ENCODE measurements around the gene EIF3I. TPM values are rescaled to one million over a fixed set of nuclear protein-coding genes. Genes with fewer than 3 reads are reported as not detected.
"Not testable (repeated sequence)": the region's sequence is repeated elsewhere in the genome, so short reads cannot be mapped to it uniquely, and the experiment has no call there.

Gene EIF3I
- polyA plus RNA-seq, 4 donors, result 173 to 190 (median 177) TPM

DNA sequence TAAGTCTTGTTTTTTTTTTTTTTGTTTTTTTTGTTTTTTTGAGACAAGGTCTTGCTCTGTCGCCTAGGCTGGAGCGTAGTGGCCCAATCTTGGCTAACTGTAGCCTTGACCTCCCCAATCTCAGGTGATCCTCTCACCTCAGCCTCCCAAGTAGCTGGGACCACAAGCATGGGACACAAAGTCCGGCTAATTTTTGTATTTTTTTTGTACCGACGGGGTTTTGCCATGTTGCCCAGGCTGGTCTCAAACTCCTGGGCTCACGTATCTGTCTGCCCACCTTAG is 35.0 kb downstream of the EIF3I start:
- no peak for DNase-seq (ENCODE audit: low read depth in 4 of 4, low spot score in 3 of 4)

DNA sequence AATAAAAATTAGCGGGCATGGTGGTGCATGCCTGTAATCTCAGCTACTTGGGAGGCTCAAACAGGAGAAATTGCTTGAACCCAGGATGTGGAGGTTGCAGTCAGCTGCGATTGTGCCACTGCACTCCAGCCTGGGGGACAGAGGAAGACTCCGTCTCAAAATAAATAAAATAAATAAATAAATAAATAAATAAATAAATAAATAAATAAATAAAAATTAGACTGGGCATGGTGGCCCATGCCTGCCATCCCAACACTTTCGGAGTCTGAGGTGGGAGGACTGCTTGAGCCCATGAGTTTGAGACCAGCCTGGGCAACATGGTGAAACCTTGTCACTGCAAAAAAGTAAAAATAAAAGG is 41.0 kb downstream of the EIF3I start:
- not testable (repeated sequence) for DNase-seq (ENCODE audit: low read depth in 4 of 4, low spot score in 3 of 4)

DNA sequence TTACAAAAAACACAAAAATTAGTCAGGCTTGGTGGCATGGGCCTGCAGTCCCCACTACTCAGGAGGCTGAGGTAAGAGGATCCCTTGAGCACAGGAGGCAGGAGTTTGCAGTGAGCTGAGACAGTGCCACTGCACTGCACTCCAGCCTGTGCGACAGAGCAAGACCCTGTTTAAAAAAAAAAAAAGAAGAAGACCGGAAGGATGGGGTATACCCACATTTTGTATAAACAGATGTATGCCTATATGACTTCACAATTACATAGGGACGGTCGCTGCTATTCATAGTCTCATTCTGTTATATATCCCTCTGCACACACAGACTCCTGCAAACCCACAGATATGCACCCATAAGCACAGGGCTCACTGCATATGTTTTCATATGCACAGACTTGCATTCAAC is 41.5 kb downstream of the EIF3I start:
- no peak for DNase-seq (ENCODE audit: low read depth in 4 of 4, low spot score in 3 of 4)

DNA sequence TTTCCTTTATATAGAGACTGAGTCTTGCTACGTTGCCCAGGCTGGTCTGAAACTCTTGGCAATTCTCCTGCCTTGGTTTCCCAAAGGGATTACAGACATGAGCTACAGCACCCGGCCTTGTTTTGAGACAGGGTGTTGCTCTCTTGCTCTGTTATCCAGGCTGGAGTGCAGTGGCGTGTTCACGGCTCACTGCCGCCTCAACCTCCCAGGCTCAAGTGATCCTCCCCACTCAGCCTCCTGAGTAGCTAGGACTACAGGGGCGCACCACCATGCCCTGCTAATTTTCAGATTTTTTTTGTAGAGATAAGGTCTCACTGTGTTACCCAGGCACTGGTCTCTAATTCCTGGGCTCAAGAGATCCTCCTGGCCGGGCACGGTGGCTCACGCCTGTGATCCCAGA is 43.6 kb downstream of the EIF3I start:
- no peak for DNase-seq (ENCODE audit: low read depth in 4 of 4, low spot score in 3 of 4)

DNA sequence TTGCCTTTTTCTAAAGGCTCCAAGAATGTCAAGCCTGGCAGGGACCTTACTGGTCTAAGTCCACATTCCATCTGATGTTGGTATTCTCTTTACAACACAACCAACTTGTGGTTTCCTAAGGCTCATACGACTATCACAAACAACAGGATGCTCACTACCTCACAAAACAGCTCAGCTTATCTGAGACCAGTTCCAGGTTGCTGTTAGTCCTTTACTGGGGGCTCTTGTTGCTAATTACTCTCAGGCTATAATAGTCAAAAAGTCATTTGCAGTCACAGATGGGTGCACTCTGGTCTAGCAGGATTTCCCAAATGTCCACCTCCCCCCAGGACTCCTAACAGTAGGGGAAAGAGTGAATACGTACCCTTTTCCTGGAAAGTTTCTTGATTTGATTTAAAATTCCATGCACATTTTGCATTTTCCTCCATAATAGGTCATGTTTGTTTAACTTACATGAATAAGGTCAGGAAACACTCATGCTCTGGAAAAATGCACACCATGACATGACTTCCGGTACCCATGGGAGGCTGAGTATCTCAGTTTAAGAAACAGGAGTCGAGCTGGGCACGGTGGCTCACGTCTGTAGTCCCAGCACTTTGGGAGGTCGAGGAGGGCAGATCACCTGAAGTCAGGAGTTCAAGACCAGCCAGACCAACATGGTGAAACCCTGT is 44.8 kb downstream of the EIF3I start:
- DNase-seq (ENCODE audit: low read depth in 4 of 4, low spot score in 3 of 4), result no peak

DNA sequence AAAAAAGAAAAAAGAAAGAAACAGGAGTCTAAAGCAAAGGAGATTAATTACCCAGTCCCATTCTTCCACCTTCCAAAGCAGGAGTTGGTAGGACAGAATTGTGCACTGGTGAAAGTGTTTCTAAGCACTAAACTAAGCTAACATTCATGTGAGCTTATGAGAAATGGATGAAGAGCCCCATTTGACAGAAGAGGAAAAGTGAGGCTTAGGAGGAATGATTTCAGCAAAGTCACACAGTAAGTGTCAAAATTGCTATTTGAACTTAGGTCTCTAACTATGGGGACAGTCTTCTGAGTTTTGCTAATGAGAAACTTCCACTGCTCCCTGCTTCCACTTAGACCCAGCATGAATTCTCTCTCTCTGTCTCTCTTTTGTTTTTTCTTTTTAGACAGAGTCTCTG is 47.5 kb downstream of the EIF3I start:
- no peak for DNase-seq (ENCODE audit: low read depth in 4 of 4, low spot score in 3 of 4)

DNA sequence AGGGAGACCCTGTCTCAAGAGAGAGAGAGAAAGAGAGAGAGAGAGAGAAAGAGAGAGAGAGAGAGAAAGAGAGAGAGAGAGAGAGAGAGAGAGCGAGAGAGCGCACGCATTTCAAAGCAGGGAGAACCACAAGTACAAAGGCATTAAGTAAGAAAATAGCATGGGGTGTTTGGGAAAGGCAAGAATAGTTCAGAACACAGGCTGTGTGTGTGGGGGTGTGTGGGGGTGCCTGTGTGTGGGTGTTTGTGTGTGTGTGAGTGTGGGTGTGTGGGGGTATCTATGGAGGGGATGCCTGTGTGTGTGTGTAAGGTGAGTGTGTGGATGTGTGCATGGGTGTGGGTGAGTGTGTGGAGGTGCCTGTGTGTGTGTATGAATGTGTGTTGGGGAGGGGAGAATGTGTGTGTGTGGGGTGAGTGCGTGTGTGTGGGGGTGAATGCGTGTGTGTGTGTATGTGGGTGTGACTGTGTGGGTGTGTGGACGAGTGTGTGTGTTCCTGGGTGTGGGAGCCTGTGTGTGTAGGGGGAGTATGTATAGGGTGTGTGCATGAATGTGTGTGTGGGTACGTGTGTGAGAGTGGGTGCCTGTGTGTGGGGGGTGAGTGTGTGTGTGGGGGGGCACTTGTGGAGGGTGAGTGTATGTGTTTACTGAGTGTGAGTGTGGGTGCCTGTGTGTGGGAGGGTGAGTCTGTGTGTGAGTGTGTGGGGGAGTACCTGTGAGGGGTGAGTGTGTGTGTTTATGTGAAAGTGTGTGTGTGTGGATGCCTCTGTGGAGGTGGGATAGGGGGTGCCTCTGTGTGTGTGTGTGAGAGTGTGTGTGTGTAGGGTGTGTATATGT is 50.6 kb downstream of the EIF3I start:
- no peak for DNase-seq (ENCODE audit: low read depth in 4 of 4, low spot score in 3 of 4)

DNA sequence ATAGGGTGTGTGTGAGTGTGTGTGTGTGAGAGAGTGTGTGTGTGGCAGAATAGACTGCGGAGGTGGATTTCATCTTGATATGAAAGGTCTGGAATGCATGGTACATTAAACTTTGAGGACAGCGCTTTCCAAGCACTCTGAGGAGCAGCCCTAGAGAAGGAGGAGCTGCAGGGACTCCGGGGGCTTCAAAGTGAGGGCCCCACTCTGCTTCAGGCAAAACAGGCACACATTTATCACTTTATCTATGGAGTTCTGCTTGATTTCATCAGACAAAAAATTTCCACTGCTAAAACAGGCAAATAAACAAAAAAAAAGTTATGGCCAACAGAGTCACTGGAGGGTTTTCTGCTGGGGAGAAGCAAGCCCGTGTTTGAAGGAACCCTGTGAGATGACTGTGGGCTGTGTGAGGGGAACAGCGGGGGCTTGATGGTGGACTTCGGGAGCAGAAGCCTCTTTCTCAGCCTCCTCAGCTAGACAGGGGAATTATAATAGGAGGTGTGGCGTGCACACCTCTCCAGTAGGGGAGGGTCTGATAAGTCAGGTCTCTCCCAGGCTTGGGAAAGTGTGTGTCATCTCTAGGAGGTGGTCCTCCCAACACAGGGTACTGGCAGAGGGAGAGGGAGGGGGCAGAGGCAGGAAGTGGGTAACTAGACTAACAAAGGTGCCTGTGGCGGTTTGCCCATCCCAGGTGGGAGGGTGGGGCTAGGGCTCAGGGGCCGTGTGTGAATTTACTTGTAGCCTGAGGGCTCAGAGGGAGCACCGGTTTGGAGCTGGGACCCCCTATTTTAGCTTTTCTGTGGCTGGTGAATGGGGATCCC is 51.4 kb downstream of the EIF3I start:
- DNase-seq (ENCODE audit: low read depth in 4 of 4, low spot score in 3 of 4), result no peak

DNA sequence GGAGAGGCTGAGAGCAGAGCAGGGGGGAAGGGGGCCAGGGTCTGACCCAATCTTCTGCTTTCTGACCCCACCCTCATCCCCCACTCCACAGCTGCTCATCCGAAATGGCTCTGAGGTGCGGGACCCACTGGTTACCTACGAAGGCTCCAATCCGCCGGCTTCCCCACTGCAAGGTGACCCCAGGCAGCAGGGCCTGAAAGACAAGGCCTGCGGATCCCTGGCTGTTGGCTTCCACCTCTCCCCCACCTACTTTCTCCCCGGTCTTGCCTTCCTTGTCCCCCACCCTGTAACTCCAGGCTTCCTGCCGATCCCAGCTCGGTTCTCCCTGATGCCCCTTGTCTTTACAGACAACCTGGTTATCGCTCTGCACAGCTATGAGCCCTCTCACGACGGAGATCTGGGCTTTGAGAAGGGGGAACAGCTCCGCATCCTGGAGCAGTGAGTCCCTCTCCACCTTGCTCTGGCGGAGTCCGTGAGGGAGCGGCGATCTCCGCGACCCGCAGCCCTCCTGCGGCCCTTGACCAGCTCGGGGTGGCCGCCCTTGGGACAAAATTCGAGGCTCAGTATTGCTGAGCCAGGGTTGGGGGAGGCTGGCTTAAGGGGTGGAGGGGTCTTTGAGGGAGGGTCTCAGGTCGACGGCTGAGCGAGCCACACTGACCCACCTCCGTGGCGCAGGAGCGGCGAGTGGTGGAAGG is 52.6 kb downstream of the EIF3I start:
- no peak for DNase-seq (ENCODE audit: low read depth in 4 of 4, low spot score in 3 of 4)

DNA sequence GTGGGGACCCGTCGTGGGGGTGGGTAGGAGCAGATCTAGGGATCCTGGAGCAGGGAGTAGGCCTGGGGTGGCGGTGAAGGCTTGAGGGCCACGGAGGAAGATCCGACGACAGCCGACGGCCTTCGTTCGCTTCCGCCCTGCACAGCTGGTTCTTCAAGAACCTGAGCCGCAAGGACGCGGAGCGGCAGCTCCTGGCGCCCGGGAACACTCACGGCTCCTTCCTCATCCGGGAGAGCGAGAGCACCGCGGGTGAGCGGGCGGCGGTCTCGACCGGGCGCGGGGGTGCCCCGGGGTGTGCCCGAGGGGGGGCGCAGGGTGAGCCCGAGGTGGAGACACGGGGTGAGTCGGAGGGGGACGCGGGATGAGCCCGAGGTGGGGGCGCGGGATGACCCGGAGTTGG is 53.2 kb downstream of the EIF3I start:
- no peak for DNase-seq (ENCODE audit: low read depth in 4 of 4, low spot score in 3 of 4)

DNA sequence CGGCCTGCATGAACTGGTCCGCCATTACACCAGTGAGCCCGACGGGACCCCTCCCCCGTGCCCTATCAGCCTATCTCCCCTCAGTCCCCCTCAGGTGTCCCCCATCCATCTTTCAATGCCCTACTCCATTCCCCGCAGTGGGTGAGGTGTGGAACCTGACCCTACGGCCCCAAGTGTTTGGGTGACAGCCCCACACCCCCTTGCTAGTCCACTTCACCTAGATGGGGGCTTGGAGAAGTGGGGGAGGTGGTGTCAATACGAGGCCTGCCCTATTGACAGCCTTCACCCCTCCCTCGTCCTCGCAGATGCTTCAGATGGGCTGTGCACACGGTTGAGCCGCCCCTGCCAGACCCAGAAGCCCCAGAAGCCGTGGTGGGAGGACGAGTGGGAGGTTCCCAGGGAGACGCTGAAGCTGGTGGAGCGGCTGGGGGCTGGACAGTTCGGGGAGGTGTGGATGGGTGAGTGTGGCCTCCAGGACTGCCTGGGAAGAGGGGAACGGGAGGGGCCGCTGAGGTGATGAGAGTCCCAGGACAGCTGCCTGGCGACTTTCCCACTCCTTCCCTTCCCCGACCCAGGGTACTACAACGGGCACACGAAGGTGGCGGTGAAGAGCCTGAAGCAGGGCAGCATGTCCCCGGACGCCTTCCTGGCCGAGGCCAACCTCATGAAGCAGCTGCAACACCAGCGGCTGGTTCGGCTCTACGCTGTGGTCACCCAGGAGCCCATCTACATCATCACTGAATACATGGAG is 54.0 kb downstream of the EIF3I start:
- DNase-seq (ENCODE audit: low read depth in 4 of 4, low spot score in 3 of 4), result no peak

Other genes with a start within 250 kb of the EIF3I start
- gene KHDRBS1, start 208.5 kb upstream of the EIF3I start, polyA plus RNA-seq (ENCODE audit: insufficient read length in 4 of 4), result 100 to 1,000 TPM; 258 to 297 (median 282) TPM
- gene TMEM39B, start 149.5 kb upstream of the EIF3I start, polyA plus RNA-seq (ENCODE audit: insufficient read length in 4 of 4), result 10 to 100 TPM; 19.7 to 22.1 (median 19.9) TPM
- 10 to 100 TPM; 33.4 to 42.0 (median 38.4) TPM for gene KPNA6, start 114.4 kb upstream of the EIF3I start, polyA plus RNA-seq (ENCODE audit: insufficient read length in 4 of 4)
- gene TXLNA, start 42.7 kb upstream of the EIF3I start, polyA plus RNA-seq (ENCODE audit: insufficient read length in 4 of 4), result 10 to 100 TPM; 41.6 to 48.3 (median 45.7) TPM
- 10 to 100 TPM; 20.6 to 26.3 (median 22.2) TPM for gene CCDC28B, start 21.8 kb upstream of the EIF3I start, polyA plus RNA-seq (ENCODE audit: insufficient read length in 4 of 4)
- 1 to 10 TPM; 7.3 to 7.9 (median 7.8) TPM for gene IQCC, start 16.7 kb upstream of the EIF3I start, polyA plus RNA-seq (ENCODE audit: insufficient read length in 4 of 4)
- under 1 TPM; 0.62 to 0.96 (median 0.72) TPM for gene DCDC2B, start 13.3 kb upstream of the EIF3I start, polyA plus RNA-seq (ENCODE audit: insufficient read length in 4 of 4)
- gene TMEM234, start 54 bp upstream of the EIF3I start, polyA plus RNA-seq (ENCODE audit: insufficient read length in 4 of 4), result 10 to 100 TPM; 21.0 to 24.4 (median 23.3) TPM
- gene FAM167B, start 24.8 kb downstream of the EIF3I start, polyA plus RNA-seq (ENCODE audit: insufficient read length in 4 of 4), result 10 to 100 TPM in 3 of 4 donors, 1 to 10 TPM in 1; 8.4 to 11.1 (median 10.7) TPM
- 1 to 10 TPM; 4.2 to 6.7 (median 5.2) TPM for gene LCK, start 28.9 kb downstream of the EIF3I start, polyA plus RNA-seq (ENCODE audit: insufficient read length in 4 of 4)
- gene HDAC1, start 69.7 kb downstream of the EIF3I start, polyA plus RNA-seq (ENCODE audit: insufficient read length in 4 of 4), result 100 to 1,000 TPM; 162 to 193 (median 179) TPM
- gene MARCKSL1, start 113.8 kb downstream of the EIF3I start, polyA plus RNA-seq (ENCODE audit: insufficient read length in 4 of 4), result 100 to 1,000 TPM; 443 to 517 (median 479) TPM
- 1 to 10 TPM; 3.0 to 7.2 (median 6.6) TPM for gene FAM229A, start 140.1 kb downstream of the EIF3I start, polyA plus RNA-seq (ENCODE audit: insufficient read length in 4 of 4)
- 1 to 10 TPM; 2.0 to 4.3 (median 3.0) TPM for gene TSSK3, start 140.1 kb downstream of the EIF3I start, polyA plus RNA-seq (ENCODE audit: insufficient read length in 4 of 4)
- 10 to 100 TPM; 58.6 to 63.3 (median 61.2) TPM for gene BSDC1, start 172.0 kb downstream of the EIF3I start, polyA plus RNA-seq (ENCODE audit: insufficient read length in 4 of 4)
- 1 to 10 TPM in 3 of 4 donors, under 1 TPM in 1; 0.95 to 1.5 (median 1.1) TPM for gene ZBTB8B, start 242.7 kb downstream of the EIF3I start, polyA plus RNA-seq (ENCODE audit: insufficient read length in 4 of 4)

Measured in right renal pelvis (tissue), 4 donors.